GM18526 (cell line): Measurements from ENCODE around the gene KLHDC1.

ENCODE experiments used
- POLR2A ChIP-seq: IDR thresholded peaks from 3 replicates; pipeline ENCODE4 v1.6.1; 2011; ENCODE audit not compliant: insufficient read length; ENCODE audit errors: extremely low read depth

Gene KLHDC1

GRCh38 chr14:49770212-49770817 is 77.4 kb downstream of the KLHDC1 start:
- TF ChIP-seq POLR2A = no peak

- TF ChIP-seq POLR2A = no peak
Measured at GRCh38 chr14:49774106-49774505, 81.2 kb downstream of the KLHDC1 start.

GRCh38 chr14:49778421-49778820 is 85.5 kb downstream of the KLHDC1 start:
- no peak for TF ChIP-seq POLR2A

- no peak for TF ChIP-seq POLR2A
Measured at GRCh38 chr14:49783394-49784014, 90.6 kb downstream of the KLHDC1 start.

GRCh38 chr14:49786315-49786714 is 93.4 kb downstream of the KLHDC1 start:
- TF ChIP-seq POLR2A = no peak

GRCh38 chr14:49792618-49793017 is 99.7 kb downstream of the KLHDC1 start:
- no peak for TF ChIP-seq POLR2A

GRCh38 chr14:49796025-49796424 is 103.1 kb downstream of the KLHDC1 start:
- no peak for TF ChIP-seq POLR2A
